Daoy (cell line): ENCODE data around the gene GAB1. TPM values are rescaled to one million over a fixed set of nuclear protein-coding genes. Genes with fewer than 3 reads are reported as not detected.
"Not testable (repeated sequence)": the region's sequence is repeated elsewhere in the genome, so short reads cannot be mapped to it uniquely, and the experiment has no call there.

ENCODE experiments used
- DNase-seq: peaks from one replicate; pipeline ENCODE4 v3.0.0-alpha.2; 2015; ENCODE audit warnings: low read depth
- total RNA-seq: library from RNA; depleted of rRNA; stranded (reverse); fragments of >200 nt; shearing (Covaris generic); gene quantifications from 2 replicates; pipeline ENCODE4 v1.2.3, GENCODE V29; 2014

Gene GAB1
- total RNA-seq, 1 experiment from 2014 or later, result 5.3 TPM

GRCh38 chr4:143338313-143338712, 1.6 kb downstream of the GAB1 start:
- no peak for DNase-seq

- DNase-seq, result no peak
Measured at GRCh38 chr4:143339497-143339896, 2.8 kb downstream of the GAB1 start.

GRCh38 chr4:143341186-143341755, 4.6 kb downstream of the GAB1 start:
- no peak for DNase-seq

GRCh38 chr4:143343276-143343831, 6.7 kb downstream of the GAB1 start:
- DNase-seq, result no peak

GRCh38 chr4:143344041-143344440, 7.4 kb downstream of the GAB1 start:
- DNase-seq, result no peak

GRCh38 chr4:143344774-143345173, 8.1 kb downstream of the GAB1 start:
- no peak for DNase-seq

GRCh38 chr4:143345356-143345755, 8.7 kb downstream of the GAB1 start:
- no peak for DNase-seq

- DNase-seq, result no peak
Measured at GRCh38 chr4:143346206-143346605, 9.5 kb downstream of the GAB1 start.

- no peak for DNase-seq
Measured at GRCh38 chr4:143347484-143348111, 10.9 kb downstream of the GAB1 start.

- DNase-seq, result no peak
Measured at GRCh38 chr4:143348233-143349077, 11.8 kb downstream of the GAB1 start.

- not testable (repeated sequence) for DNase-seq
Measured at GRCh38 chr4:143349858-143350527, 13.3 kb downstream of the GAB1 start.

- no peak for DNase-seq
Measured at GRCh38 chr4:143351149-143351691, 14.5 kb downstream of the GAB1 start.

- no peak for DNase-seq
Measured at GRCh38 chr4:143351774-143352451, 15.2 kb downstream of the GAB1 start.

- no peak for DNase-seq
Measured at GRCh38 chr4:143352720-143353119, 16.0 kb downstream of the GAB1 start.

- DNase-seq, result no peak
Measured at GRCh38 chr4:143353797-143354196, 17.1 kb downstream of the GAB1 start.

GRCh38 chr4:143354990-143355389, 18.3 kb downstream of the GAB1 start:
- DNase-seq, result no peak

GRCh38 chr4:143355540-143356217, 19.0 kb downstream of the GAB1 start:
- DNase-seq, result no peak

- DNase-seq, result no peak
Measured at GRCh38 chr4:143356493-143356892, 19.8 kb downstream of the GAB1 start.

GRCh38 chr4:143357161-143357845, 20.6 kb downstream of the GAB1 start:
- DNase-seq, result no peak

- DNase-seq, result no peak
Measured at GRCh38 chr4:143358419-143358818, 21.7 kb downstream of the GAB1 start.
